Loucy (cell line): ENCODE results near the gene FOXD1.

Experiments
- CTCF ChIP-seq: fragments of 200-600 bp; sonication (generic); conservative IDR thresholded peaks from 2 replicates; pipeline ENCODE4 v1.5.1; 2014; ENCODE audit warnings: mild to moderate bottlenecking, antibody characterized with exemption, low read length
- EZH2phosphoT487 ChIP-seq: fragments of 200-600 bp; IDR thresholded peaks from 2 replicates; pipeline ENCODE4 v1.6.1; 2018; ENCODE audit warnings: antibody characterized with exemption, mild to moderate bottlenecking, moderate library complexity, borderline replicate concordance

GRCh38 chr5:73447530-73448462 lies 781 bp downstream of the FOXD1 start:
- TF ChIP-seq CTCF (no peak), EZH2phosphoT487 (no peak)
